Right ventricle myocardium inferior (tissue), 1 donor: Measurements from ENCODE around the gene DMAC2L. TPM values are rescaled to one million over a fixed set of nuclear protein-coding genes. Genes with fewer than 3 reads are reported as not detected.
"Not testable (repeated sequence)": the region's sequence is repeated elsewhere in the genome, so short reads cannot be mapped to it uniquely, and the experiment has no call there.

ENCODE experiments used
- ATAC-seq: fragments of 200-7000 bp; cut with Tn5 transposase; one replicate; pipeline ENCODE4 v1.9.1; 2020; ENCODE audit warnings: mild to moderate bottlenecking, moderate library complexity
- DNase-seq: peaks from one replicate; pipeline ENCODE4 v3.0.0; 2021; ENCODE audit errors: missing footprints
- intact Hi-C: fragments of 100-400 bp; cut with DNase I; formaldehyde crosslinking; loops from one replicate; pipeline ENCODE4 v1.11.0; 2022
- total RNA-seq: library from RNA; stranded (reverse); fragmentation: NEBNext Ultra II Directional; extraction: Animal tissue kit (Norgen Biotek cat#: 25700); gene quantifications from one replicate; pipeline ENCODE4 v1.2.1, GENCODE V29; 2021
- donor health status: DM: no; HTN: yes; CAD: no; lungs with severe emphysema.

DMAC2L gene
- total RNA-seq, 1 donor from 2014 or later = 22.5 TPM

- ATAC-seq = no peak
- intact Hi-C loops = loop anchor here (5.0 kb wide), 1 partner anchor 187 kb away; the partner anchor contains the start of gene MAP4K5
Observed at GRCh38 chr14:50344876-50345563, 32.9 kb downstream of the DMAC2L start.

GRCh38 chr14:50345846-50346422 lies 33.8 kb downstream of the DMAC2L start:
- DNase-seq = no peak
- intact Hi-C loops = no loop called here
- ATAC-seq = no peak

More at GRCh38 chr14:50344876-50345563, 32.9 kb downstream of the DMAC2L start:
- DNase-seq = no peak

GRCh38 chr14:50347521-50347920 lies 35.4 kb downstream of the DMAC2L start:
- DNase-seq (no peak), ATAC-seq (no peak)
- intact Hi-C loops = no loop called here

- intact Hi-C loops = no loop called here
- ATAC-seq (no peak), DNase-seq (no peak)
Observed at GRCh38 chr14:50348933-50349332, 36.8 kb downstream of the DMAC2L start.

GRCh38 chr14:50350975-50351374 lies 38.9 kb downstream of the DMAC2L start:
- intact Hi-C loops = no loop called here
- ATAC-seq (no peak), DNase-seq (no peak)

- ATAC-seq = no peak
- DNase-seq = no peak
Observed at GRCh38 chr14:50352584-50352983, 40.5 kb downstream of the DMAC2L start.

GRCh38 chr14:50353126-50353525 lies 41.0 kb downstream of the DMAC2L start:
- DNase-seq (no peak), ATAC-seq (no peak)
- intact Hi-C loops = no loop called here

More at GRCh38 chr14:50352584-50352983, 40.5 kb downstream of the DMAC2L start:
- intact Hi-C loops = no loop called here

GRCh38 chr14:50354527-50354926 lies 42.4 kb downstream of the DMAC2L start:
- ATAC-seq (no peak), DNase-seq (no peak)
- intact Hi-C loops = no loop called here

GRCh38 chr14:50355692-50356091 lies 43.6 kb downstream of the DMAC2L start:
- no peak for ATAC-seq
- intact Hi-C loops = no loop called here
- no peak for DNase-seq

- intact Hi-C loops, DNase-seq, ATAC-seq: not testable (repeated sequence)
Observed at GRCh38 chr14:50356283-50356682, 44.2 kb downstream of the DMAC2L start.

- DNase-seq (no peak), ATAC-seq (no peak)
- intact Hi-C loops = no loop called here
Observed at GRCh38 chr14:50357124-50357523, 45.0 kb downstream of the DMAC2L start.

- intact Hi-C loops = no loop called here
- no peak for ATAC-seq
- no peak for DNase-seq
Observed at GRCh38 chr14:50357753-50358395, 45.8 kb downstream of the DMAC2L start.

GRCh38 chr14:50359631-50360030 lies 47.5 kb downstream of the DMAC2L start:
- intact Hi-C loops = no loop called here
- no peak for ATAC-seq
- DNase-seq = no peak

GRCh38 chr14:50360093-50360492 lies 48.0 kb downstream of the DMAC2L start:
- DNase-seq (no peak), ATAC-seq (no peak)
- intact Hi-C loops = no loop called here

GRCh38 chr14:50360851-50361250 lies 48.7 kb downstream of the DMAC2L start:
- DNase-seq (no peak), ATAC-seq (no peak)
- intact Hi-C loops = no loop called here

GRCh38 chr14:50361473-50362403 lies 49.6 kb downstream of the DMAC2L start:
- intact Hi-C loops, DNase-seq, ATAC-seq: not testable (repeated sequence)

GRCh38 chr14:50362764-50363713 lies 50.9 kb downstream of the DMAC2L start:
- intact Hi-C loops = no loop called here
- ATAC-seq (no peak), DNase-seq (no peak)

GRCh38 chr14:50363714-50364111 lies 51.6 kb downstream of the DMAC2L start:
- ATAC-seq (peak; percentile 79), DNase-seq (no peak)
- intact Hi-C loops = no loop called here
